ENCODE results near the gene FBXW11.

DNA sequence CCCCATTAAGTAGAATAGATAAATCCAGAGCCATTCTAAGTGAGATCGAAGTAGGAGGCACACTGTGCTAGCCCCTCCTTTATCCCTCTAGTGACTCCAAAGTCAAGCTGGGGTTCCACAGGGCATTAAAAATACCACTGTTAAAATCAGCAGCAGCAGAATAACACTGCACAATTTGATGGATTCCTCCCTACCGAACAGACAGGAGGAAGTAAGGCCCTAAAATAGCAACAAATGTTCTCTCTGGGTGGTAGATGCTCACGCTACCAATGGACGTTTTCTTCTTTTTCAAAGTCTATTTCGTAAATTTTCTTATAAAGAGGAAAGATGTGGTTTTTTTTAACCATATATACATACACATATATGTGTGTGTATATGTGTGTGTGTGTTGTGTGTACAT, 54.4 kb downstream of the FBXW11 start:
- TF ChIP-seq, protein P1, sequence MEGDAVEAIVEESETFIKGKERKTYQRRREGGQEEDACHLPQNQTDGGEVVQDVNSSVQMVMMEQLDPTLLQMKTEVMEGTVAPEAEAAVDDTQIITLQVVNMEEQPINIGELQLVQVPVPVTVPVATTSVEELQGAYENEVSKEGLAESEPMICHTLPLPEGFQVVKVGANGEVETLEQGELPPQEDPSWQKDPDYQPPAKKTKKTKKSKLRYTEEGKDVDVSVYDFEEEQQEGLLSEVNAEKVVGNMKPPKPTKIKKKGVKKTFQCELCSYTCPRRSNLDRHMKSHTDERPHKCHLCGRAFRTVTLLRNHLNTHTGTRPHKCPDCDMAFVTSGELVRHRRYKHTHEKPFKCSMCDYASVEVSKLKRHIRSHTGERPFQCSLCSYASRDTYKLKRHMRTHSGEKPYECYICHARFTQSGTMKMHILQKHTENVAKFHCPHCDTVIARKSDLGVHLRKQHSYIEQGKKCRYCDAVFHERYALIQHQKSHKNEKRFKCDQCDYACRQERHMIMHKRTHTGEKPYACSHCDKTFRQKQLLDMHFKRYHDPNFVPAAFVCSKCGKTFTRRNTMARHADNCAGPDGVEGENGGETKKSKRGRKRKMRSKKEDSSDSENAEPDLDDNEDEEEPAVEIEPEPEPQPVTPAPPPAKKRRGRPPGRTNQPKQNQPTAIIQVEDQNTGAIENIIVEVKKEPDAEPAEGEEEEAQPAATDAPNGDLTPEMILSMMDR (conservative IDR thresholded peaks at IDR 0.05; ENCODE audit: low read depth, low read length), result no peak
- TF ChIP-seq EZH2 (IDR thresholded peaks at IDR 0.05; ENCODE audit: low read length, unreplicated experiment) (no peak), EZH2phosphoT487 (IDR thresholded peaks at IDR 0.05; ENCODE audit: borderline replicate concordance, low read length) (no peak)

Data from PC-3 (cell line).